HCEC 1CT (cell line): ENCODE data around the gene CHMP4A.
"Not testable (repeated sequence)": the region's sequence is repeated elsewhere in the genome, so short reads cannot be mapped to it uniquely, and the experiment has no call there.

Experiments used
- DNase-seq: peaks from one replicate; pipeline ENCODE4 v3.0.0-alpha.2; 2017

Gene CHMP4A

GRCh38 chr14:24246765-24247212 is 33.5 kb upstream of the CHMP4A start:
- DNase-seq = no peak

GRCh38 chr14:24245350-24245749 is 32.1 kb upstream of the CHMP4A start:
- not testable (repeated sequence) for DNase-seq

- no peak for DNase-seq
Measured at GRCh38 chr14:24243336-24243836, 30.1 kb upstream of the CHMP4A start.

GRCh38 chr14:24241829-24242443 is 28.6 kb upstream of the CHMP4A start:
- peak; percentile 97 for DNase-seq

GRCh38 chr14:24240110-24240918 is 27.0 kb upstream of the CHMP4A start:
- DNase-seq = no peak

GRCh38 chr14:24238527-24239037 is 25.3 kb upstream of the CHMP4A start:
- DNase-seq = no peak

GRCh38 chr14:24238123-24238522 is 24.8 kb upstream of the CHMP4A start:
- DNase-seq = no peak

- DNase-seq = no peak
Measured at GRCh38 chr14:24237463-24237955, 24.2 kb upstream of the CHMP4A start.

- DNase-seq = no peak
Measured at GRCh38 chr14:24236689-24237462, 23.6 kb upstream of the CHMP4A start.

GRCh38 chr14:24235804-24236688 is 22.8 kb upstream of the CHMP4A start:
- DNase-seq = no peak

- DNase-seq = no peak
Measured at GRCh38 chr14:24234095-24235005, 21.1 kb upstream of the CHMP4A start.

GRCh38 chr14:24233538-24233866 is 20.2 kb upstream of the CHMP4A start:
- no peak for DNase-seq

- DNase-seq = peak; percentile 11
Measured at GRCh38 chr14:24232645-24233537, 19.6 kb upstream of the CHMP4A start, which contains the start of gene GMPR2. GMPR2 (plus strand) TSS chr14:24232929; CDS start chr14:24233254, 325 bp downstream.

- peak; percentile 97 for DNase-seq
Measured at GRCh38 chr14:24232121-24232644, 18.9 kb upstream of the CHMP4A start, which contains the start of gene NEDD8. NEDD8 (minus strand) TSS chr14:24232367; CDS start chr14:24232267, 100 bp downstream.

GRCh38 chr14:24231263-24232120 is 18.2 kb upstream of the CHMP4A start:
- no peak for DNase-seq

GRCh38 chr14:24228902-24229301 is 15.6 kb upstream of the CHMP4A start:
- no peak for DNase-seq

GRCh38 chr14:24226473-24226872 is 13.2 kb upstream of the CHMP4A start:
- no peak for DNase-seq

GRCh38 chr14:24224618-24225071 is 11.4 kb upstream of the CHMP4A start:
- peak; percentile 94 for DNase-seq
